Measurements from ENCODE around the gene GP2. TPM values are rescaled to one million over a fixed set of nuclear protein-coding genes. Genes with fewer than 3 reads are reported as not detected.

Gene GP2
- total RNA-seq, 1 donor from 2014 or later = not detected

DNA sequence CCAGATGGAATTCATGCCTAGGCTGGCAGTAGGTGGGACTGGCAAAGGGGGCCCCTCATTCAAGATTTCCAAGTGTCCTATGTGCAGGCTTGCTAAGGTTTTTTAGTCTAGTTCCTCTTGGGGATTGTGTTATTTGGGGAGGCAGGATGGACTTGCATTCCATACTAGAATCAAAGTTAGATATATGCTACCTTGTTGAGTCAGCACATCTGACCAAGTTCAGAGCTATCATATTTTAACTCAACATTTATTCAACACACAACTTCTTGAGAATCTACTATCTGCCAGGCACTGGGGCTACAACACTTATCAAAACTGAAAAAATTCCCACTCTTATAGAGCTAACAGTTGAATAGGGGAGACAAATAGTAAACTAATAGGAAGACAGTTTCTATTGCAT lies 6.7 kb downstream of the GP2 start:
- H3K27me3 Mint-ChIP-seq (ENCODE audit: unreplicated experiment) = no peaks in the 10 kb centered on the region

DNA sequence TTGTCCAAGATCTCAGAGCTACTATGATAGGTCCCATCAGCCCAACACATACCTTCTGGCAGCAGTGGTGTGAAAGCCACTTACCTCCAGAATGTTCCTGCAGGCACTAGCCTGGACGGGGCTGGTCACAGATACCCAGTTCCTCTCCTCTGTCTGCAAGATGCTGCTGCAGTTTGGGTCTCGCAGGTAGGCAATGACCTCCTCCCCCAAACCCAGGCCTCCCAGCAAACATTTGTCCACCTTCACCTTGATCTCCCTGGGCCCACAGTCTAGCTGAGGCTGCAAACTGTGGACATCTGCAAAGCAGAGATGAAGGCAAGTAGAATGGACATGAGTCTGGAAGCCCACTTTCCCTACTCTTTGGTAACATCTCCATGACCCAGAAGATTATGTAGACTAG lies 7.1 kb downstream of the GP2 start:
- DNase-seq (ENCODE audit: extremely low spot score, unreplicated experiment) = no peak
- TF ChIP-seq, protein P1, sequence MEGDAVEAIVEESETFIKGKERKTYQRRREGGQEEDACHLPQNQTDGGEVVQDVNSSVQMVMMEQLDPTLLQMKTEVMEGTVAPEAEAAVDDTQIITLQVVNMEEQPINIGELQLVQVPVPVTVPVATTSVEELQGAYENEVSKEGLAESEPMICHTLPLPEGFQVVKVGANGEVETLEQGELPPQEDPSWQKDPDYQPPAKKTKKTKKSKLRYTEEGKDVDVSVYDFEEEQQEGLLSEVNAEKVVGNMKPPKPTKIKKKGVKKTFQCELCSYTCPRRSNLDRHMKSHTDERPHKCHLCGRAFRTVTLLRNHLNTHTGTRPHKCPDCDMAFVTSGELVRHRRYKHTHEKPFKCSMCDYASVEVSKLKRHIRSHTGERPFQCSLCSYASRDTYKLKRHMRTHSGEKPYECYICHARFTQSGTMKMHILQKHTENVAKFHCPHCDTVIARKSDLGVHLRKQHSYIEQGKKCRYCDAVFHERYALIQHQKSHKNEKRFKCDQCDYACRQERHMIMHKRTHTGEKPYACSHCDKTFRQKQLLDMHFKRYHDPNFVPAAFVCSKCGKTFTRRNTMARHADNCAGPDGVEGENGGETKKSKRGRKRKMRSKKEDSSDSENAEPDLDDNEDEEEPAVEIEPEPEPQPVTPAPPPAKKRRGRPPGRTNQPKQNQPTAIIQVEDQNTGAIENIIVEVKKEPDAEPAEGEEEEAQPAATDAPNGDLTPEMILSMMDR (IDR thresholded peaks at IDR 0.05) = no peak
- no peak overlapping the region for H3K4me3 Mint-ChIP-seq (ENCODE audit: unreplicated experiment)
- no peaks in the 10 kb centered on the region for H3K4me1 Mint-ChIP-seq (ENCODE audit: unreplicated experiment)
- no peak overlapping the region for H3K27ac Mint-ChIP-seq (ENCODE audit: unreplicated experiment)
- H3K9me3 Mint-ChIP-seq (ENCODE audit: unreplicated experiment) = no peaks in the 10 kb centered on the region
- H3K36me3 Mint-ChIP-seq (ENCODE audit: unreplicated experiment) = no peaks in the 10 kb centered on the region
- H3K27me3 Mint-ChIP-seq (ENCODE audit: unreplicated experiment) = no peaks in the 10 kb centered on the region

More for the DNA sequence above, 6.7 kb downstream of the GP2 start:
- DNase-seq (ENCODE audit: extremely low spot score, unreplicated experiment) = no peak
- Mint-ChIP-seq H3K9me3 (ENCODE audit: unreplicated experiment) (no peaks in the 10 kb centered on the region), H3K4me1 (ENCODE audit: unreplicated experiment) (no peaks in the 10 kb centered on the region), H3K4me3 (ENCODE audit: unreplicated experiment) (no peak overlapping the region), H3K27ac (ENCODE audit: unreplicated experiment) (no peak overlapping the region), H3K36me3 (ENCODE audit: unreplicated experiment) (no peaks in the 10 kb centered on the region)
- TF ChIP-seq, protein P1 (IDR thresholded peaks at IDR 0.05) = no peak

DNA sequence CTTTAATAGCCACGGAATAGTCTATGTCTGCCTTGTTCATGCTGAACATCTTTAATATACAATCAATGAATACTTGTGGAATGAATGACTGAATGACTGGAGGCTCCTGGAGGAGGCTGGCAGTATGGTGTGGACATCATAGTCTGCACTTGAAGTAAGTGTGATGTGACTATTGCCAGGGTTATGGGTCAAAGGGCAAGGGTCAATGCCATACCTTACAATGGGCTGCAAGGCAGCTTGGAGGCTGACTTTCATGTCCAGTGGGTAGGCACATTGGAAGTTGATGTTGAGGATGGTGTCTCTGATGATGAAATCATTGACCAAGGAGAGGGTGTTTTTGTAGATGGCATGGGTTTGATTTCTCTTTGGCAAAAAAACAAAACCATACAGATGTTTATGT lies 7.9 kb downstream of the GP2 start:
- Mint-ChIP-seq H3K27ac (ENCODE audit: unreplicated experiment) (no peak overlapping the region), H3K9me3 (ENCODE audit: unreplicated experiment) (no peaks in the 10 kb centered on the region), H3K36me3 (ENCODE audit: unreplicated experiment) (no peaks in the 10 kb centered on the region), H3K4me3 (ENCODE audit: unreplicated experiment) (no peak overlapping the region), H3K4me1 (ENCODE audit: unreplicated experiment) (no peaks in the 10 kb centered on the region), H3K27me3 (ENCODE audit: unreplicated experiment) (no peaks in the 10 kb centered on the region)
- TF ChIP-seq, protein P1 (IDR thresholded peaks at IDR 0.05) = no peak
- no peak for DNase-seq (ENCODE audit: extremely low spot score, unreplicated experiment)

DNA sequence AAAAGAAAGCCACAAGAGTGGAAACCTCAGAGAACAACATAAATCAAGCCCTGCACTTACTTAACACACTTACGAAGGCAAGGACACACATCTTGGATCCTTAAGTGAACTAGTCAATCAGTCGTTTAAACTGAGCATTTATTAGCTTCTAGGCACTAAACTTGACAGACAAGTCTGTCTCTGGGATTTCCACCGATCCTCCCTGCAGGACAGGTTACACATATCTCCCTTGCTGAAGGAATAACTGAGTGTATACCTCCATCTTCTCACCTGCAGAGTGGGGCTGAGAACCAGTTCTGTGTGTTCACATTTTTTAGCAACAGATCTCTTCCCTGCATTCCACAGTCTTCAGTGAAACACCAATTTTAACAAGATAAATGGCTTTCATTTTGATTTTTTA lies 8.9 kb downstream of the GP2 start:
- H3K27ac Mint-ChIP-seq (ENCODE audit: unreplicated experiment) = no peak overlapping the region
- no peak overlapping the region for H3K4me3 Mint-ChIP-seq (ENCODE audit: unreplicated experiment)
- TF ChIP-seq, protein P1 (IDR thresholded peaks at IDR 0.05) = no peak
- no peaks in the 10 kb centered on the region for H3K36me3 Mint-ChIP-seq (ENCODE audit: unreplicated experiment)
- no peaks in the 10 kb centered on the region for H3K4me1 Mint-ChIP-seq (ENCODE audit: unreplicated experiment)
- H3K27me3 Mint-ChIP-seq (ENCODE audit: unreplicated experiment) = no peaks in the 10 kb centered on the region
- no peaks in the 10 kb centered on the region for H3K9me3 Mint-ChIP-seq (ENCODE audit: unreplicated experiment)
- no peak for DNase-seq (ENCODE audit: extremely low spot score, unreplicated experiment)

DNA sequence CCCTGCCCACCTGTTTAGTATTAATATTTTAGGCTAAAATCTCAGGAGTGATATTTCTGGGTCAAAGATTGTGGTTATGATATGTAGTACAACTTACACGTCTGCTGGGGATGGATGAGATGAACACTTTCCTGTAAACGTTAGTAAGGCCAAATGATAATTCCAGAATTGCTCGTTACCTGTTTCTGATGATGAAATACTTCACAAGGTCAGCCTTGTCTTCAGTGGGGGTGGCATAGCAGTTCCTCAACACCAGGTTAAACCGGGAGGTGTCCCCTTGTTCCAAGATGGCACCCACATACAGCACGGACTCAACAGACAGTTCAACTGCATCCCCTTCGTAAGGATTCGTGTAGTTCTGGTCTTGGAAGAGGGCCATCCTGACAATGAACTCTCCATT lies 9.3 kb downstream of the GP2 start:
- Mint-ChIP-seq H3K27me3 (ENCODE audit: unreplicated experiment) (no peaks in the 10 kb centered on the region), H3K4me1 (ENCODE audit: unreplicated experiment) (no peaks in the 10 kb centered on the region), H3K9me3 (ENCODE audit: unreplicated experiment) (no peaks in the 10 kb centered on the region), H3K4me3 (ENCODE audit: unreplicated experiment) (no peak overlapping the region), H3K36me3 (ENCODE audit: unreplicated experiment) (no peaks in the 10 kb centered on the region), H3K27ac (ENCODE audit: unreplicated experiment) (no peak overlapping the region)
- DNase-seq (ENCODE audit: extremely low spot score, unreplicated experiment) = no peak
- TF ChIP-seq, protein P1 (IDR thresholded peaks at IDR 0.05) = no peak
